Fibroblast of peridontal ligament (primary cell): ENCODE results near the gene CLCN7.
"Not testable (repeated sequence)": the region's sequence is repeated elsewhere in the genome, so short reads cannot be mapped to it uniquely, and the experiment has no call there.

Experiments
- DNase-seq: peaks from one replicate; pipeline ENCODE4 v3.0.0-alpha.2; 2010; ENCODE audit errors: extremely low read depth

The CLCN7 gene

DNA sequence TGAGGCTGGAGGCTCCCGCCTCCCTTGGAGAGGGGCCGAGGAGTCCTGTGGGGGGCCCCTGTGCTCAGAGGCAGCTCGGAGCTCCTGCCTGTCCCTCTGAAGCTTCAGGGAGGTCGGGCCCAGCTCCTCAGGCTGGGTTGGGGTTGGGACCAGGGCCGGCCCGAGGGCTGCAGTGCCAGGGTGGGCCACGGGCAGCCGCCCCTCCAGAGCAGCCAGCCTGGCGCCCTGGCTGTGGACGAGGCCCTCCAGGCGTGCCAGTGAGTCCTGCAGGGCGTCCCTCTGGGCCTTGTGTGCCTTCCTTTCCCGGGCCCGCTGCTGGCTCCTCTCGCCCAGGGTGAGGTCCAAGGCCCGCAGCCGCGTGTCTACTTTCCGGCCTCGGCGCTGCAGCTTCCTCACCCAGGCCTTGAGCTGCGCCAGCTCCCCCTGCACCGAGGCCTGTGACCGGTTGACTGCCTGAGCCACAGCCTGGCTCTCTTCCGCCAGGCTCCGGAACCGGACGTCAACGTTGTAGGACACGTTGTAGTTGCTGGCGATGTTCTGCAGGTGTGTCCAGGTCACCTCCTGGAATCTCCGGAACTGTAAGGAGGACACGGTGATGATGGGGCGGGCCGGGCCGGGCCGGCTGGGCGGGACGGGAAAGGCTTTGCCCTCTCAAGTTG, 12.7 kb upstream of the CLCN7 start:
- no peak for DNase-seq

DNA sequence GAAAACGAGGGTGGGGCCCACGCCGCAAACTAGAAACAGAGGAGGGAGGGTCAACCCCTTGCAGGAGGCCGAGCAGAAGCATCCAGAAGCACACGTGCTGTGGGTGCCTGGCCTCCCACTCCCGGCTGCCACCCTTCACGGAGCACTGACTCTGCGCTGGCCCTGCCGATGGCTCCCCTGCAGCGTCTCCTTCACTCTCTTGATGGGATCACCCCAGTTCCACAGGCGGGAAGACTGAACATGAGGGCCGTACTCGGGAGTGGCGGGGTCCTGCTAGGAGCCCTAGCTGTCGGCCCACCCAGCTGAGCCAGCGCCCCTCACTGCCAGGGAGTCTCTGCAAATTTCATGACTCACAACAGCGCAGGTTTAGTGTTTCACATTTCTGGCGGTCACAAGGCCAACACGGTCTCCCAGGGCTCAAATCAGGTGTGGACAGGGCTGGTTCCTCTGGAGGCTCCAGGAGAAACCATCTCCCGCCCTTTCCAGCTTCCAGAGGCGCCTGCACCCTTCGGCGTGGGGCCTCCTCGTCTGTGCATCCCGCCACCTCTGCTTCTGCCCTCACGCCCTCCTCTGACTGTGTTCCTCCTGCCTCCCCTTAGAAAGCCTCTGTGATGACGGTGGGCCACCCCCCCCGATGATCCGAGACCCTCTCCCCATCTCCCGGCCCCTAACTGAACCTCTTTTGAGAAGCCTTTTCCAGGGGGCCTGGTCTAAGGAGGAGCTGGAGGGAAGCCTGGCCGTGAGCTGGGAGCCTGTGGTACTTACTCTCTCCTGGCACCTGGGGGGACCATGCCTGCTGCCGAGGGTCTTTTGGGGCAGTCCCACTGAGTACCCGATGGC, 11.9 kb upstream of the CLCN7 start:
- DNase-seq: no peak

DNA sequence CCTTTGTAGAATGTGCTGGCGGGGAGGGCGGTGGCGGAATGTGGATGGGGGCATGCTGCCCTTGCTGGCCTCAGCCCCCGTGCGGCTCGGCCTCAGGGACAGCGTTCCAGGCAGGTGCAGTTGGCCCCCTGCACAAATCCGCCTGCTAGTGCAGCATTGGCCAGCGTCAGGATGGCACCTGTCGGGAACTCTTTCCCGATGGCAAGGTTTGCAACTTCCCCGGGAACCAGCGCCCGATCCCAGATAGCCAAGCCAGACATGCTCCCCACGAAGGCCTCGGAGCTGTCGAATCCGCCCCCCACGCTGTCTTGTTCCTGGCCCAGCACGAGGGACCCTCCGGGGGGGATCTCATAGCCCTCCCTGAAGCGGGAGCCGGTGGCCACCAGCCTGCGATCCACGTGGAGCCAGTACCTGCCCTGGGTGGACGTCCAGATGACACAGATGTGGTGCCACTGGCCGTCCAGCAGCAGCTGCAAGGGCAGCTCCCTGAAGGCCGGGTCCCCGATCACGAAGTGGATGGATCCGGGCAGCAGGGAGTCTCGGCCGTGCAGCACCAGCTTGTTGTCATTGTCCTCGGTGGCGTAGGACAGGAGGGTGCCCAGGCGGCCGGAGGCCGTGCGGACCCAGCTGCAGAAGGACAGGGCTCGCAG, 11.1 kb upstream of the CLCN7 start:
- no peak for DNase-seq

DNA sequence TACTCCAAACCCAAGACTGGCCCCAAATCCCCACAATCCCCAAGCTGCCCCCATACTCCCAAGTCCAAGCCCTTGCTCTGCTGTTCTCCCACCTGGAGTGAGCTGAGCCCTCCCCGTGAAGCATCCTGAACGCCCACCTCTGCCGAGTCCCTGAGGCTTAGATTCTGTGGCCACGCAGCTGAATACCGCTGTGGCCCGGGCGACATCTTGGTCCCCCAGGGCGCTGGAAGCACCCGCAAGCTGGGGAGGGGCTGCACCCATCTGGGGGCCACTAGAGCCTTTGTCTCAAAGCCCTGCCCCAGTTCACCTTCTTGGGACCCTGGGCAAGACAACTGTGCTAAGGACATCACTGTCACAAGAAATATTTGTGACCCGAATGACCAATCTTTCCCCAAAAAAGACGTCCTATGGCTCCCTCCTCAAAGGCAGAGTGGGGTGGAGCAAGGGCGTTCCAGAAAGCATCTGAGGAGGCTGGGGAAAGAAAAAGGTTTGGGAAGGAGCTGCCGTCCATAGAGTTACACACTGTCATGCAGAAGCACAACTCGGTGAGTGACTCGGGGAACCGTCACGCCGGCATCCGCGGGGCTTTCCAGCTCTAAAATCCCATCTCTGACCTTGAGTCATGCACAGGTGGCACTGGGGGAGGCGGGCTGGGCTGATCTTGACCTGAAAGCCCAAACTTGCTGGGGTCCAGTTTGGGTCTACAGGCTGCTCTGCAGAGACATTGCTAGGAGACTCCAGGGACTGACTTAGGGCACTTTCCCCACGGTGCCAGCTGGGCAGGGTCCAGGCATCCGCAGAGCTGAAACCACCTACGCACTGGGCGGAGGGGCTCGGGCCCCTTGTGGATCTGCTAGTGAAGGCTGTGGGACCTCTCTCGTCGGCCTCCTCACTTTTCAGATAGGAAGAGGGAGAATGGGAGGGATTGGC, 7.3 kb upstream of the CLCN7 start:
- no peak for DNase-seq

DNA sequence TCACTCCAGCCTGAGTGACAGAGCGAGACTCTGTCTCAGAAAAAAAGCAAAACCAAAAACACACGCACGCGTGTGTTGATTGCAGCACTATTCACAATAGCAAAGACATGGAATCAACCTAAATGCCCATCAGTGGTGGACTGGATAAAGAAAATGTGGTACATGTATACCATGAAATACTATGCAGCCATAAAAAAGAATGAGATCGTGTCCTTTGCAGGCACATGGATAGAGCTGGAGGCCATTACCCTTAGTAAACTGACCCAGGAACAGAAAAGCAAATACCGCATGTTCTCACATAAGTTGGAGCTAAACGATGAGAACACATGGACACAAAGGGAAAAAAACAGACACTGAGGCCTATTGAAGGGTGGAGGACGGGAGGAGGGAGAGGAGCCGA, 4.1 kb upstream of the CLCN7 start:
- DNase-seq: not testable (repeated sequence)

DNA sequence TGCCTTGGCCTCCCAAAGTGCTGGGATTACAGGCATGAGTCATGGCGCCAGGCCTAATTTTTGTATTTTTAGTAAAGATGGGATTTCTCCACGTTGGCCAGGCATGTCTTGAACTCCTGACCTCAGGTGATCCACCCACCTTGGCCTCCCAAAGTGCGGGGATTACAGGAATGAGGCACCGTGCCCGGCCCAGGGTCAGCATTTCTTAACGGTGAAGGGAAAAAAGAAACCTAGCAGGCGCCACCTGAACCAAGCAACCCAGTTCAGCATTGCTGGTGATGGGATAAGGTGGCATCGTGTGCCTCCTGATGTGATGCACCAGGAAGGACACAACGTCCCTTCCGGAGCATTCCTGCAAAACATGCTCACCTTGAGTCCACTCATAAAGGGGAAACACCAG, 2.2 kb upstream of the CLCN7 start:
- no peak for DNase-seq

DNA sequence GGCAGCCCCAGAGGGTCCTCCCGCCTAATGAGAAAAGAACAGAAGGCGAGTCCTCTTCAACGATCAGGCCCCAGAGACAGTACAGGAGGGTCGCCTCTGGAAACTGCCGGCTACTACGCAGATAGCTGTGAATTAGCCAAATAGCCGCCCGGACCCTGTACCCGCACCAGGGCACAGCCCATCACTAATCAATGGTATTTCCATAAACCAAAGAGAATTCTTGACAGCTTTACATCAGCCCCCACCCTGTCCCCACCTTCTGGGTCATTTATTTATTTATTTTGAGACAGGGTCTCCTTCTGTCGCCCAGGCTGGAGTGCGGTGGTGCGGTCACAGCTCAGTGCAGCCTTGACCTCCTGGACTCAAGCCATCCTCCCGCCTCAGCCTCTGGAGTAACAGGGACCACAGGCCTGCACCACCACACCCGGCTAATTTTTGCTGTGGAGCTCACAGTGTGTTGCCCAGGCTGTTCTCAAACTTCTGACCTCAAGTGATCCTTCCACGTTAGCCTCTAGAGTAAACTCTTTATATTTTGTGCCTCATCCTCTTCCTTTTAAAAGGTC, 805 bp upstream of the CLCN7 start:
- no peak for DNase-seq

DNA sequence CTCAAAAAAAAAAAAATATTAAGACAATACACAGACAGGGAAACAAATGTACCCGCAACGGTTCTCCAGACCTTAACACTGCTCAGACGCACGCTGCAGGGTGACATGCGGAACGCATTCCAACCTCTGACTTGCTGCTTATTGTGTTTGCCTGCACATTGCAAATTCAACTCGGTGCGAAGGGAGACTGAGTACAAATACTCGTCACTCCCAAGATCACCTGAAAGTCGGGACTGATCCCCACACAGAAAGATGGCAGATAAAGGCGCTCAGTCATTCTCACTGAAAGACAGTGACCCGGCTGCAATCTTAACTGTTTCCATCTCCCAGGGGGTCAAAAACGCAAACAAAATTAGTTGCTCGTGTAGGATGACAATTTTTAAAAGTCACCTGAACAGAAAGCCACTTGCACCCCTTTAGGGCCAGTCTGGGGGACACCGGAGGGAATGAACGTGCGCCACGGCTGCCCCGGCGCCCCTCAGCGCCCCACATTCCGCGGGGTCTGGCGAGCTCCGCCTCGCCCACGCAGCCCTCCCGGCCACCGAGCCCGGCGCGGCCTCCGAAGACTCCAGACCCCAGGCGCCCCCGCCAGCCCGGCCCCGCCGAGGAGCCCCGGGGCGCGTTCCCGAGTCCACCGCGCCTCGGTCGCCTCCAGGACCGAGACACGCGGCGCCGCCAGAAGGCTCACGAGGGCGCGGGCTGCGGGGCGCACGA, 589 bp downstream of the CLCN7 start:
- no peak for DNase-seq

DNA sequence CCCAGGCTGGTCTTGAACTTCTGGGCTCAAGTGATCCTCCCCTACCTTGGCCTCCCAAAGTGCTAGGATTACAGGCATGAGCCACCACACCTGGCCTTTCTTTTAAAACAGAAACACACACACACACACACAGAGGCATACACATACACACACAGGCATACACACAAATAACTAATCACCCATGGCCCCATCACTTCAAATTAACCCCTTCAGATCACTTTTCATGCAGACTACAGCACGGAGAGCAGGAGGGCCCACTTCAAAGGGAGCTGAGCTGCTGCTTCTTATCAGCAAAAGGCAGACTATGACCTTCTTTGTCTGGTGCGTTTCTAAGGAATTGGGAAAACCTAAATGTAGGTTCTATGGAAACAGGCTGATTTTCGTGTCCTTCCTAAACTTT, 1.9 kb downstream of the CLCN7 start:
- no peak for DNase-seq

DNA sequence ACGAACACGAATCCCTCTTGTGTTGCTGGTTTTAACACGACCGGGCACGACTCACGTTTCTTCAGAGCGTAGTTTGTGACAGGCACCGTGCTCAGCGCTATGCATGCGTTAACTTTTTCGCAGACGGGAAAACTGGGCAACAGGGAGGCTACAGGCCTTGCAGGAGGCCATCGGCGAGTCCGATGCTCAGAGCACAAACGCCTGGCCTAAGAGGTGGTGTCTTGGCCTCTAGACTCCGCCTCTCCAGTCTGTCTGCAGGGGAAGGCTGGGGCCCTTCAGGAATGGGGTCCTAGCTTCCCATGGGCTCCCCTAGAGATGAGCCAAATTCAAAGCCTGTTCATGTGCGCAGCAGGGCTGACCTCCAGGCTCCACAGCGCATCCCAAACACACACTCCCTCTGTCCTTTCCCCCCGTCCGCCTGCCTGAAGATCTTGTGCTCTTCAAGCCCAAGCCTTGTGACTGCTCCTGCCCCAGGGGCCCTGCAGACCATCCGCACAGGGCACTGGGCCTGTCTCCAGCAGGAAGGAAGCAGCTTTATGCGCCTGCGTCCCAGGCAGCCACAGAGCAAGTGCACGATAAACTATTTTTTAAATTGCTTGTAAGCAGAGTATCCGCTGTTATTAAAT, 3.1 kb downstream of the CLCN7 start:
- no peak for DNase-seq

DNA sequence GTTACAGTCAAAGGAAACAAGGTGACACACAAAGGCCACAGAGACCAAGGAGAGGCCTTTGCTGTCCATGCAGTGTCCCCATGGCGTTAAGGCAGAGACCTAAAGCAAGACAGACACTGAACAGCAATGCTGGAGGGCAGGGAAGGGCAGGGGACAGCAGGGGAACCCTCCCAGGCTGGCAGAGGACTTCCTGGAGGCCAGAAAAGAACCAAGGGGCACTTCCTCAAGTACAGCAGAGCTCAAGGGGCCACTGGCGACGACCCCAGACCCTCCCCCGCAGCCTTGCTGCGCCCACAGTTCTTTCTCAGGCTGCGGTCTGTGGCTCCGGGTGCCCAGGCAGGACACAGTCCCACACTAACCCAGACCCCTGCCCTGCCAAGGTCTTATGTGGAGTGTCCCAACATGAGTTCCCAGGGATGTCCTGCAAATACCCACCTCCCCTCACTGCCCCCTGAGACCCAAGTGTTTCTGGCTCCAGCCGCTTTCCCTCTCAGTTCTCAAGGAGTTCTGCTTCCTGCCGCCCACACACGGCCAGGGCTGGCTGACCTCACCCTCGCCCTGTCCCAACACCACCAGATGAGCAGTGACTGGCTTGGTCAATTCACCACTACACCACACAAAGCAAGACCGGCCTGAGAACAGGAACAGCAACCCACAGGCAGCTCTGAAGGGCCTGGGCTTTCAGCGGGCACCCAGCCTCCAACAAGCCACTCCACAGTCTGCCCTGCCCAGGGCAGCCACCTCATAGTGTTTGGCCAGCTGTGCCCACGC, 4.2 kb downstream of the CLCN7 start:
- DNase-seq: no peak

DNA sequence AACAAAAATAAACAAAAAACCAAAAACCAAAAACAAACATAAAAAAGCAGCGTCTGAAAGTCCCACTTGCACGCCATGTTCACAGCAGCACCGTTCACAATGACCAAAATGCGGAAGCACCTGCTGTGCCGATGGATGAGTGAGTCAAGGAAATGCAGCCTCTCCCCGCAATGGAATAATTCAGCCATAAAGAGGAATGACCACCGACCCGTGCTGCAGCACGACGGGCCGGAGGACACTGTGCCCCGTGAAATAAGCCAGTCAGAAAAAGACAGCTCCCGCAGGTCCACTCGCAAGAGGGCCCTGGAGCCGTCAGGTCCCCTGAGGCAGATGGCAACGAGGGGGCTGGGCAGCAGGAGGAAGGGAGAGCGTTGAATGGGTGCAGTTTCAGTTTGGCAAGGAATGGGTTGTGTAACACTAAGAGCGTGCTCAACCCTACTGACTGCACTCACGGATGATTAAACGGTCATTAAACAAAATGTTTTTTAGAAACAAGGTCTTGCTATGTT, 5.1 kb downstream of the CLCN7 start:
- no peak for DNase-seq

DNA sequence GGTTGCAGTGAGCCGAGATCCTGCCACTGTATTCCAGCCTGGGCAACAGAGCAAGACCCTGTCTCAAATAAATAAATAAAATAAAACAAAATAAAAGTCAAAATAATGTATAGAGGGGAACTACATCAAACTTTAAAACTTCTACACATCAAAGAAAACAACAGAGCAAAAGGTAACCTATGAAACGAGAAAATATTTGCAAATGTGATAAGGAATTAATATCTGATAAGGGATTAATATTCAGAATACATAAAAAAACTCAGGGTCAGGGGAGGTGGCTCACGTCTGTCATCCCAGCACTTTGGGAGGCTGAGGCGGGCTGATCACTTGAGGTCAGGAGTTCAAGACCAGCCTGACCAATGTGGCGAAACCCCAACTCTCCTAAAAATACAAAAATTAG, 5.7 kb downstream of the CLCN7 start:
- DNase-seq: not testable (repeated sequence)

DNA sequence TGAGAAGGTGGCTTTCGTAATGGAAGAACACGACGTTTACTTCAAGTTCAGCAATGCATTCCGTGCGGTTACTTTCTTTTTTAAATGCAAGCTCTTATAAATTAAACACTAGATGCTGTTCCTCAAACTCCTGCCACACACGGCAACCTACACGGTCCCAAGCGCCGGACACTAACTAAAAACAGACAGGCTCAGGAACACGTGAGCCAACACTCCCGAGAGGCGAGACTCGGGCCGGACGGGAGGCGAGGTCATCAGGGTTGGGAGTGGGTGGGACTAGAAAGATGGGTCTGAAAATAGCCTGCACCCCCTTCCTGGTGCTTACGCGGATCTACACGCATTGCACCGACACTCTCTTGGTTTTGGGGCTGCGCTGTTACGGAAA, 6.4 kb downstream of the CLCN7 start:
- DNase-seq: no peak

DNA sequence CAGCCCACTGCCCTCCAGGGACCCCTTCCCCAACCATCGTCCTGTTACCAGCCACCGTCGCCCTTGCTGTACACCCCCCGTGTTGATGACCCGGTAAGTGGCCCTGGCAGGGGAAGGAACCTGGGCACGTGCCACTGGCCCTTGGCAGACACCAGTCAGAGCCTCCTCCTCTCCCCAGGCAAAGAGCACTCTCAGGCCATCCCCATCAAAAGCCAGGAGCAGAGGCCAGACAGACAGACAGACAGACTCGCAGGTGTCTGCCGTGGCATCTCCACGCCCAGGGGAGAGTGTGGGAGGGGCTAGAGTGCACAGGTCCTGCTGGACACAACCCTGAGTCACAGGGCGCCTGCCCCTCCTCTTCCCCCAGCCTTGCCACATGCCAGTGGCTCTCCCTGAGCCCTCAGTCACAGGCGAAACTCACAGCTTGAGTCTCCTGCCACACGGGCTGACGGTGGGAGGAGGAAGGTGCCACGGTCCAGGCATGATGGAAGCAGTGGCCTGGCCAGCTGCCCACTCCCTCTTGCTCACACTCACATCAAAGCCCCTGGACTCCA, 7.8 kb downstream of the CLCN7 start:
- DNase-seq: no peak

DNA sequence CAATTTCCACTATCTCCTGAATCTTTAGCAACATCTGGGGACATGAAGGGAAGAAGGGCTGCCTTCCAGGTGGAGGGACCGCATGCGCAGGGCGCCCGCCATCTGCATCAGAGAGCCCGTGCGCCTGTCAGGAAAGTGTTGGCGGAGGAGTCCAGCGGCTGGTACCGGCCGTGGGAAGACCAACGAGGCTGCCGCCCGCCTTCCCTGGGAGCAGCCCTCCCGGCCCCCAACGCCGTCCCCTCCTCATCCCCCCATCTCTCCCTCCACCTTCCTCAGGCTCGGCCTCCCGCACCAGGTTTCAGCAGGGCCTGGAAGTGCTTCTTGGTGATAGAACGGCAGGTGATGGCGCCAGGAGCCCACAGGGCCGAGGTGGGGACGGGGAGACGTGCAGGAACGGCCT, 8.8 kb downstream of the CLCN7 start:
- DNase-seq: no peak

DNA sequence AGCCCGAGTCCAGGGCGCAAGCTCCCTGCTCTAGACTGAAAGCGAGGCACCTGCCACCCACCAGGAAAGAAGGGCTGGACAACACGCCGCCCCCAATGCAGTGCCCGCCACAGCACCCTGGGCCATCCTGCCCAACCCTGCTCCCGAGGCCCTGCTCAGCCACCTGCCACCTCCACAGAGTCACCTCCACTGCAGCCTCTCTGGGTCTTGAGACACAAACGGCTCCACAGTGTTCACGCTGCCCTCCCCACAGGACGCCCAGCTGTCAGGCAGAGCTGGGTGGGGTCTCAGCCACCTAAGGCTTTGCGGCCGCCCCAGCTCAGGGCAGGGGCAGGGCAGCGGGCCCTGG, 9.3 kb downstream of the CLCN7 start:
- DNase-seq: no peak

DNA sequence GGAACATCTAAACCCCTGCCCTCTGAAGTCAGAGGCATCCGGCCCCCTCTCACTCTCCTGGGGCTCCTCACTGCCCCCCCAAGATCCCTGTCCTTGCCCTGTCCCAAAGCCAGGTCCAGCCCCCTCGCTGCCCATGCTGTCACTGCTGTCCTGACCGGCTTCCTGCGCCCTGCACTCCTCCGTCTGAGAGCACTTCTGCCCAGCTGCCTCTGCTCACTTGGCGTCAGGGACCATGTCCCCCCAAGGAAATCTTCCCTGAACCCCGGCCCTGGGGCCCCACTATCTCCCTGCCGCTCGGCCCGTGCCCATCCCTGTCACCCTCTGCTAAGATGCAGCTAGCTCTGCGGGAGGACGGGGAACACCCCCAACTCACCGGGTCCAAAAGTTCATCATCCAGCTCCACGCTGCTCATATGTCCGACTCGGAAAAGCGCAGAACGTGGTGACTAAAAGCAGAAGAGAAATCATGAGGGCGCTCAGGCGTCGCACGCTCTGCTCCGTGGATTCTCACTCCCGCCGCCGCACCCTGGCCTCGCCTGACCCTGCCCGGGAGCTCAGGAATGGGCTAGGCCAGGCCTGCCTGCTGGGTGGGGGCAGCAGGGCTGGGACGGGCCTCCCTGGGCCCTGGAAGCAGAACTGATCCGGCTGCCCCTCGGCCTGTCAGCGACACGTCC, 9.8 kb downstream of the CLCN7 start:
- no peak for DNase-seq
